ENCODE measurements around the gene PDGFC.

PDGFC gene

GRCh38 chr4:156738766-156739165, 232.8 kb downstream of the PDGFC start:
- H3K4me1 ChIP-seq (ENCODE audit: low read length), result no peaks in the 10 kb centered on the region
- H3K27ac ChIP-seq (ENCODE audit: low read length), result no peak overlapping the region
- H3F3A ChIP-seq (ENCODE audit: insufficient read depth, low read length), result no peaks in the 10 kb centered on the region
- DNase-seq, result no peak
- H3K9me2 ChIP-seq (replicated peaks; ENCODE audit: insufficient read depth, low read length), result no peaks in the 10 kb centered on the region
- H3K4me2 ChIP-seq (ENCODE audit: low read depth, low read length), result no peak overlapping the region
- H3K9ac ChIP-seq (ENCODE audit: low read length), result no peak overlapping the region
- H4K20me1 ChIP-seq (ENCODE audit: insufficient read depth, low read length), result no peaks in the 10 kb centered on the region
- no peaks in the 10 kb centered on the region for H3K9me3 ChIP-seq (replicated peaks; ENCODE audit: insufficient read depth, low read length)
- H3K36me3 ChIP-seq (replicated peaks; ENCODE audit: insufficient read depth, low read length), result no peaks in the 10 kb centered on the region
- H2AFZ ChIP-seq (ENCODE audit: low read length), result no peak overlapping the region
- no peak for TF ChIP-seq EZH2phosphoT487 (IDR thresholded peaks at IDR 0.05; ENCODE audit: low read length)
- no peak for TF ChIP-seq CTCF (IDR thresholded peaks at IDR 0.05; ENCODE audit: low read length)
- TF ChIP-seq EZH2 (optimal IDR thresholded peaks at IDR 0.05; ENCODE audit: low read depth, low read length), result no peak
- no peaks in the 10 kb centered on the region for H3K79me2 ChIP-seq (ENCODE audit: low read length)
- H3K4me3 ChIP-seq (ENCODE audit: low read length), result no peak overlapping the region
- no peaks in the 10 kb centered on the region for H3K27me3 ChIP-seq (replicated peaks; ENCODE audit: insufficient read depth, low read length)

- no peak for DNase-seq
- H2AFZ ChIP-seq (ENCODE audit: low read length), result no peak overlapping the region
- TF ChIP-seq CTCF (IDR thresholded peaks at IDR 0.05; ENCODE audit: low read length), result no peak
- no peak for TF ChIP-seq EZH2phosphoT487 (IDR thresholded peaks at IDR 0.05; ENCODE audit: low read length)
- no peaks in the 10 kb centered on the region for H4K20me1 ChIP-seq (ENCODE audit: insufficient read depth, low read length)
- no peak overlapping the region for H3K9ac ChIP-seq (ENCODE audit: low read length)
- H3K4me2 ChIP-seq (ENCODE audit: low read depth, low read length), result no peak overlapping the region
- no peaks in the 10 kb centered on the region for H3K4me1 ChIP-seq (ENCODE audit: low read length)
- no peaks in the 10 kb centered on the region for H3K9me2 ChIP-seq (replicated peaks; ENCODE audit: insufficient read depth, low read length)
- H3K27ac ChIP-seq (ENCODE audit: low read length), result no peak overlapping the region
- no peaks in the 10 kb centered on the region for H3K27me3 ChIP-seq (replicated peaks; ENCODE audit: insufficient read depth, low read length)
- H3K36me3 ChIP-seq (replicated peaks; ENCODE audit: insufficient read depth, low read length), result no peaks in the 10 kb centered on the region
- no peaks in the 10 kb centered on the region for H3K9me3 ChIP-seq (replicated peaks; ENCODE audit: insufficient read depth, low read length)
- H3K4me3 ChIP-seq (ENCODE audit: low read length), result no peak overlapping the region
- H3F3A ChIP-seq (ENCODE audit: insufficient read depth, low read length), result no peaks in the 10 kb centered on the region
- H3K79me2 ChIP-seq (ENCODE audit: low read length), result no peaks in the 10 kb centered on the region
Observed at GRCh38 chr4:156734965-156735895, 236.4 kb downstream of the PDGFC start.

GRCh38 chr4:156733582-156733981, 238.0 kb downstream of the PDGFC start:
- DNase-seq, result no peak
- H3K9ac ChIP-seq (ENCODE audit: low read length), result no peak overlapping the region
- no peaks in the 10 kb centered on the region for H3K36me3 ChIP-seq (replicated peaks; ENCODE audit: insufficient read depth, low read length)
- no peak overlapping the region for H3K27ac ChIP-seq (ENCODE audit: low read length)
- H4K20me1 ChIP-seq (ENCODE audit: insufficient read depth, low read length), result no peaks in the 10 kb centered on the region
- no peak overlapping the region for H3K4me2 ChIP-seq (ENCODE audit: low read depth, low read length)
- H3K4me1 ChIP-seq (ENCODE audit: low read length), result no peaks in the 10 kb centered on the region
- no peaks in the 10 kb centered on the region for H3F3A ChIP-seq (ENCODE audit: insufficient read depth, low read length)
- H3K9me2 ChIP-seq (replicated peaks; ENCODE audit: insufficient read depth, low read length), result no peaks in the 10 kb centered on the region
- TF ChIP-seq CTCF (IDR thresholded peaks at IDR 0.05; ENCODE audit: low read length) (no peak), EZH2phosphoT487 (IDR thresholded peaks at IDR 0.05; ENCODE audit: low read length) (no peak), EZH2 (optimal IDR thresholded peaks at IDR 0.05; ENCODE audit: low read depth, low read length) (no peak)
- H3K27me3 ChIP-seq (replicated peaks; ENCODE audit: insufficient read depth, low read length), result no peaks in the 10 kb centered on the region
- H3K79me2 ChIP-seq (ENCODE audit: low read length), result no peaks in the 10 kb centered on the region
- no peak overlapping the region for H2AFZ ChIP-seq (ENCODE audit: low read length)
- no peak overlapping the region for H3K4me3 ChIP-seq (ENCODE audit: low read length)
- no peaks in the 10 kb centered on the region for H3K9me3 ChIP-seq (replicated peaks; ENCODE audit: insufficient read depth, low read length)

Measured in MM.1S (cell line).